AG10803 (cell line): ENCODE results near the gene MARCHF9.
A peak's percentile ranks its signal among the peaks of the same experiment; 100 is the strongest.

Experiments
- DNase-seq: peaks from one replicate; pipeline ENCODE4 v3.0.0; 2010; ENCODE audit warnings: low read depth
- H3K4me3 ChIP-seq: 2 replicates; pipeline ENCODE4 v1.5.1; 2011; ENCODE audit warnings: mild to moderate bottlenecking, low read length, control low read depth
- TF ChIP-seq, protein P1 (sequence below): conservative IDR thresholded peaks from 2 replicates; pipeline ENCODE4 v1.5.1; 2011; ENCODE audit warnings: mild to moderate bottlenecking, low read length, control low read depth, inconsistent platforms

Gene MARCHF9

GRCh38 chr12:57802607-57803006, 47.7 kb downstream of the MARCHF9 start:
- DNase-seq: no peak
- TF ChIP-seq, protein P1, sequence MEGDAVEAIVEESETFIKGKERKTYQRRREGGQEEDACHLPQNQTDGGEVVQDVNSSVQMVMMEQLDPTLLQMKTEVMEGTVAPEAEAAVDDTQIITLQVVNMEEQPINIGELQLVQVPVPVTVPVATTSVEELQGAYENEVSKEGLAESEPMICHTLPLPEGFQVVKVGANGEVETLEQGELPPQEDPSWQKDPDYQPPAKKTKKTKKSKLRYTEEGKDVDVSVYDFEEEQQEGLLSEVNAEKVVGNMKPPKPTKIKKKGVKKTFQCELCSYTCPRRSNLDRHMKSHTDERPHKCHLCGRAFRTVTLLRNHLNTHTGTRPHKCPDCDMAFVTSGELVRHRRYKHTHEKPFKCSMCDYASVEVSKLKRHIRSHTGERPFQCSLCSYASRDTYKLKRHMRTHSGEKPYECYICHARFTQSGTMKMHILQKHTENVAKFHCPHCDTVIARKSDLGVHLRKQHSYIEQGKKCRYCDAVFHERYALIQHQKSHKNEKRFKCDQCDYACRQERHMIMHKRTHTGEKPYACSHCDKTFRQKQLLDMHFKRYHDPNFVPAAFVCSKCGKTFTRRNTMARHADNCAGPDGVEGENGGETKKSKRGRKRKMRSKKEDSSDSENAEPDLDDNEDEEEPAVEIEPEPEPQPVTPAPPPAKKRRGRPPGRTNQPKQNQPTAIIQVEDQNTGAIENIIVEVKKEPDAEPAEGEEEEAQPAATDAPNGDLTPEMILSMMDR: no peak
- no peak overlapping the region for H3K4me3 ChIP-seq

- no peak overlapping the region for H3K4me3 ChIP-seq
- DNase-seq: peak; percentile 56
- TF ChIP-seq, protein P1: peak; percentile 86
These were observed 48.5 kb downstream of the MARCHF9 start for GRCh38 chr12:57803319-57803893.

DNA sequence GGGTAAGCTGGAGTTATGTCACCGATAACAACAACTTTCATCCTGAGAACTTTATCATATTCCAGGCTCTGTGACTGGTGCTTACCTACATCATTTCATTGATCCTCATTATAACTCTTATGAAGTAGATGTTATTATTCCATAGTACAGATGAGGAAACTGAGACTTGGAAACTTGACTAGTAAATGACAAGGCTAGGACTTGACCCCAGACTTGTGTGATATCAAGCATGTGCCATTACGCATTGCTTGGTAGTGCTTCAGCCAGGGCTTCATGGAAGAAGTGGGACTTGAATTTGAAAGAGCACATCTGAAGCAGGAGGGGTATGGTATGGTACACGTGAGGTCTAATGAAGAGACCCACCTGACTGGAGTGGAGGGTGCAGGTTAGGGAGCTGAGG, 51.8 kb downstream of the MARCHF9 start:
- no peak overlapping the region for H3K4me3 ChIP-seq
- TF ChIP-seq, protein P1: no peak
- no peak for DNase-seq

GRCh38 chr12:57807285-57807684, 52.4 kb downstream of the MARCHF9 start:
- no peak overlapping the region for H3K4me3 ChIP-seq
- DNase-seq: no peak
- TF ChIP-seq, protein P1: no peak

GRCh38 chr12:57808351-57808750, 53.4 kb downstream of the MARCHF9 start:
- no peak overlapping the region for H3K4me3 ChIP-seq
- TF ChIP-seq, protein P1: no peak
- DNase-seq: no peak

GRCh38 chr12:57809425-57809824, 54.5 kb downstream of the MARCHF9 start:
- DNase-seq: no peak
- H3K4me3 ChIP-seq: no peak overlapping the region
- TF ChIP-seq, protein P1: no peak
